NT2/D1 (cell line): ENCODE results near the gene ZNF548.

ENCODE experiments used
- DNase-seq: peaks from one replicate; pipeline ENCODE4 v3.0.0-alpha.2; 2011; ENCODE audit warnings: low read depth, low spot score
- H3K27me3 ChIP-seq: 2 replicates; pipeline ENCODE4 v1.6.0; 2011; ENCODE audit warnings: mild to moderate bottlenecking; ENCODE audit not compliant: insufficient read length, insufficient read depth
- H3K36me3 ChIP-seq: 2 replicates; pipeline ENCODE4 v1.6.1; 2011; ENCODE audit warnings: mild to moderate bottlenecking, low read length, mixed read lengths; ENCODE audit not compliant: insufficient read depth, insufficient read length
- H3K4me1 ChIP-seq: 2 replicates; pipeline ENCODE4 v1.5.1; 2011; ENCODE audit not compliant: insufficient read depth, insufficient read length
- H3K4me3 ChIP-seq: 2 replicates; pipeline ENCODE4 v1.5.1; 2011; ENCODE audit warnings: low read depth; ENCODE audit not compliant: insufficient read length
- H3K9ac ChIP-seq: 2 replicates; pipeline ENCODE4 v1.6.0; 2011; ENCODE audit warnings: low read depth; ENCODE audit not compliant: insufficient read length
- H3K9me3 ChIP-seq: 2 replicates; pipeline ENCODE4 v1.5.1; 2011; ENCODE audit warnings: mild to moderate bottlenecking, low read length; ENCODE audit not compliant: insufficient read depth
- SUZ12 ChIP-seq: IDR thresholded peaks from 2 replicates; pipeline ENCODE4 v1.6.1; 2011; ENCODE audit not compliant: insufficient read length, insufficient read depth; ENCODE audit errors: extremely low read depth
- YY1 ChIP-seq: IDR thresholded peaks from 2 replicates; pipeline ENCODE4 v1.6.1; 2011; ENCODE audit not compliant: insufficient read length, insufficient read depth
- ZNF274 ChIP-seq: IDR thresholded peaks from 2 replicates; pipeline ENCODE4 v1.6.1; 2011; ENCODE audit warnings: mild to moderate bottlenecking, low read depth, low read length

ZNF548 gene

GRCh38 chr19:57403737-57404563, 14.3 kb downstream of the ZNF548 start:
- Histone ChIP-seq H3K36me3 (peaks cover 9% of the 10 kb centered on the region), H3K4me3 (no peak overlapping the region), H3K9ac (no peak overlapping the region), H3K9me3 (peaks cover 11% of the 10 kb centered on the region; the same call in 1 of the 2 replicates), H3K27me3 (no peaks in the 10 kb centered on the region), H3K4me1 (no peaks in the 10 kb centered on the region)
- no peak for DNase-seq
- TF ChIP-seq ZNF274: no peak
- no peak for TF ChIP-seq SUZ12
- no peak for TF ChIP-seq YY1

GRCh38 chr19:57406516-57407123, 17.0 kb downstream of the ZNF548 start:
- Histone ChIP-seq H3K36me3 (no peaks in the 10 kb centered on the region), H3K9me3 (peaks cover 11% of the 10 kb centered on the region; the same call in 1 of the 2 replicates), H3K9ac (no peak overlapping the region), H3K27me3 (no peaks in the 10 kb centered on the region), H3K4me3 (no peak overlapping the region), H3K4me1 (no peaks in the 10 kb centered on the region)
- TF ChIP-seq ZNF274 (no peak), YY1 (no peak), SUZ12 (no peak)
- DNase-seq: peak; percentile 47

- H3K9ac ChIP-seq: peak within 1 kb of the TSS; percentile 91
- H3K9me3 ChIP-seq: no peaks in the 10 kb centered on the region
- peaks cover 3% of the 10 kb centered on the region for H3K4me1 ChIP-seq
Measured at GRCh38 chr19:57410877-57411671, 21.4 kb downstream of the ZNF548 start, which contains the start of gene ZNF17. ZNF17 (plus strand) TSS chr19:57411161; CDS start chr19:57413616, 2,455 bp downstream.

GRCh38 chr19:57419439-57419838, 29.8 kb downstream of the ZNF548 start:
- no peak for TF ChIP-seq ZNF274
- no peak for TF ChIP-seq SUZ12
- no peak for TF ChIP-seq YY1
- H3K4me1 ChIP-seq: no peaks in the 10 kb centered on the region
- DNase-seq: no peak
- no peaks in the 10 kb centered on the region for H3K27me3 ChIP-seq
- H3K9me3 ChIP-seq: no peaks in the 10 kb centered on the region
- H3K36me3 ChIP-seq: peaks cover 49% of the 10 kb centered on the region
- H3K4me3 ChIP-seq: no peak overlapping the region
- H3K9ac ChIP-seq: no peak overlapping the region

More at GRCh38 chr19:57410877-57411671, 21.4 kb downstream of the ZNF548 start, which contains the start of gene ZNF17:
- DNase-seq: peak; percentile 85
- Histone ChIP-seq H3K4me3 (peak within 1 kb of the TSS; percentile 98), H3K36me3 (peaks cover 22% of the 10 kb centered on the region), H3K27me3 (no peaks in the 10 kb centered on the region)
- TF ChIP-seq YY1 (peak; percentile 83), SUZ12 (no peak), ZNF274 (no peak)

- Histone ChIP-seq H3K9ac (no peak overlapping the region), H3K27me3 (no peaks in the 10 kb centered on the region), H3K9me3 (no peaks in the 10 kb centered on the region), H3K36me3 (peaks cover 37% of the 10 kb centered on the region), H3K4me1 (no peaks in the 10 kb centered on the region), H3K4me3 (no peak overlapping the region)
- no peak for DNase-seq
- TF ChIP-seq YY1: no peak
- no peak for TF ChIP-seq ZNF274
- no peak for TF ChIP-seq SUZ12
Measured at GRCh38 chr19:57421037-57421436, 31.4 kb downstream of the ZNF548 start.

GRCh38 chr19:57434386-57435061, 44.9 kb downstream of the ZNF548 start:
- no peaks in the 10 kb centered on the region for H3K27me3 ChIP-seq
- peak overlapping the region; percentile 83 for H3K9ac ChIP-seq
- TF ChIP-seq SUZ12 (no peak), ZNF274 (no peak), YY1 (no peak)
- no peak for DNase-seq
- H3K4me3 ChIP-seq: peak overlapping the region; percentile 65
- H3K4me1 ChIP-seq: no peaks in the 10 kb centered on the region
- H3K9me3 ChIP-seq: no peaks in the 10 kb centered on the region
- H3K36me3 ChIP-seq: peaks cover 26% of the 10 kb centered on the region
